Activated CD4-positive, alpha-beta T cell treated with anti-CD3 and anti-CD28 coated beads, Interleukin-2, Interleukin-6, amounts not matched to agents 100 ng/mL and 50 ng/mL, durations not matched to agents 16 hours and 8 hours (primary cell): ENCODE results near the gene ATP7A.
"Not testable (repeated sequence)": the region's sequence is repeated elsewhere in the genome, so short reads cannot be mapped to it uniquely, and the experiment has no call there.

ENCODE experiments used
- DNase-seq: peaks from one replicate; pipeline ENCODE4 v3.0.0-alpha.2; 2020

The ATP7A gene

DNA sequence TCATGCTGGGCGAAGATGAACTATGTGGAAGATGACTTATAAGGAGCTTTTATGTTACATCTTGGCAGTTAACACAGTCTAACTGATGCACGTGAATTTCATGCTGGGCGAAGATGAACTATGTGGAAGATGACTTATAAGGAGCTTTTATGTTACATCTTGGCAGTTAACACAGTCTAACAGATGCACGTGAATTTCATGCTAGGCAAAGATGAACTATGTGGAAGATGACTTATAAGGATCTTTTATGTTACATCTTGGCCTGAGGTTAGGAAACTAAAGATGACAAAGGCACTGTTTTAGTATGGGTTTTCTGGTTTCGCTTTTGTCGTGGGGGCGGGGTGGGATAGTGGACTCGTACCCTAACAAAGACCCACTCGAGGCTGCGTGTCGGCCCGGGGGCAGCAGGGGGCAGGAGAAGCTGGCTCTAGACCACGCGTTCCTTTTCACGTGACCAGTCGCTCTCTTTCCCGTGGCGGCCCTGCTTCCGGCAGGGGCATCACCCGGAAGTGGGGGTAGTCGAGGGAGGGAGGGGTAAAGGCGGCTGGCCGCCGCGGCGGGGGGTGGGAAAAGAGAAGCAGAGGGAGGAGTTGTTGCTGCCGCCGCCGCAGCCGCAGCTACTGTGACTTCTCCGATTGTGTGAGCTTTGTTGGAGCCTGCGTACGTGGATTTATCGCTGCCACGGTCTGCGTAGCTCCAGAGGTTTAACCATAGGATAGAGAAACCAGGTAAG, at the start of gene ATP7A:
ATP7A (plus strand) TSS at position 586 of the 733 bp plus-strand sequence. CDS start 60,949 bp downstream, outside the sequence.
- peak; percentile 93 for DNase-seq

DNA sequence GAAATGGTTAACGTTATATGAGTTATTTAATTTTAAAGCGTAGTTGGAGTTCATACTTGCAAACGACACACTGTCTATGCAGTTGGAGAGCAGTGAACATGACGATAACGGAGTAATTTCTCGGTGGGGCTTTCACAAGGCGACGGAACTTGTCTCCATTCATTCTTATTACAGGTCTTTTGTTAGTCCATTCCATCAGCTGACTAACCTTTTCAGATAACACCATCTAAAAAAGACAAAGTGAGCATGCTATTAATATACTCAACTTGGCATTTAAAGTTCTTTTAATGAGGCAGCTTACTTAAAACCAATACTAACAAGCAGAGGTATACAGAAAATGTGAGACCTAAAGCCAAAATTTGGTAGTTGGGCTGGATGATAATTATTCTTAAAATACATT, 35.1 kb upstream of the ATP7A start:
- no peak for DNase-seq

GRCh38 chrX:77881418-77881817, 29.1 kb upstream of the ATP7A start:
- DNase-seq: not testable (repeated sequence)

DNA sequence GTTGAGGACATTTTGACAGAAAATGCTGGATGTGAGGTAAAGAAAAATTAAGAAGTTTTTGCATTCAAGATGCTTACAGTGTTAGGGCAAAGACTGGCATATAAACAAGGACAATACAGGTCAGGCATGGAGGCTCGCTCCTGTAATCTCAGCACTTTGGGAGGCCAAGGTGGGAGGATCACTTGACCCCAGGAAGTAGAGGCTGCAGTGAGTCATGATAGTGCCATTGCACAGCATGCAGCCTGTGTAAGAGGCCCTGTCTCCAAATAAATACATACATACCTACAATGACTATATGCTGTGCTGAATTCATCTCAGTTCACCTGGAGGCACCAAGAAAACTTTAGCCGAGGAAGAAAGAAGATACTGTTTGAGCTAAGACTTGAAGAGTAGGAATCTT, 17.6 kb upstream of the ATP7A start:
- DNase-seq: no peak

GRCh38 chrX:77893713-77894112, 16.8 kb upstream of the ATP7A start:
- DNase-seq: no peak

- DNase-seq: peak; percentile 94
Measured at GRCh38 chrX:77894921-77895886, 15.3 kb upstream of the ATP7A start, which contains the start of gene MAGT1. TSS of gene MAGT1 (minus strand) at chrX:77895435. CDS start at chrX:77895410, 25 bp downstream.

DNA sequence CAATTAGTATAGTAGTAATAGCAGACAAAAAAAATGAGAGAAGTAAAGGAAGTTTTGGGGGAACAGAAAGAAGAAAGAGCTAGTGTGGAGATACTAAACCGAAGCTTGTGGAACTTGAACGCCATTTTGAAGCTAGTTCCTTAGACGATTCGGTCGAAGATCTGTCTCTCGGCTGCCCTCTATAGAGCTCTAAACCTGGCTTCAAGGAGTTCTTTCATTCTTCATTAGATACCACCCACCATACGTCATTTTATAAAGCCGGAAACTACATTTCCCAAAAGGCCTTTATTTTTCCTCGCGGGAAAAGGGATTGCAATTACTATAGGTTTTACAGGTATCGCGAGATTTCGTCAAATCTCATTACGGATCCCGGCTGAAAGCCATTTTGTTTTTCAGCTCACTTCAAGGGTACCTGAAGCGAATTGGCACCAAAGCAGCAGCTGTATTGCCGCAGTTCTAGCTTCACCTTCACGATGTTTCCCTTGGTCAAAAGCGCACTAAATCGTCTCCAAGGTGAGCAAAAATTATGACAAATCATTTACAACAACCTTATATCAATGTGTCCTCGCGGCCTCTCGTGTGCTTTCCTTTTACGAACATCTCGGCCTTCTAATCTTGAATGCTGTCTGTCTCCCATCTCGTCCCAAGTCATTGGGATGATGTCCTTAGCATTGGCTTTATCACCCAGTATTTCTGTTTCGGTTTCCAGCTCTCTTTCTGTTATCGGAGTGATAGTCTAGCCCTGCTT, 11.2 kb upstream of the ATP7A start, which contains the start of gene COX7B:
COX7B (plus strand) TSS at position 388 of the 748 bp plus-strand sequence; CDS start at position 474, 86 bp downstream.
- peak; percentile 90 for DNase-seq

DNA sequence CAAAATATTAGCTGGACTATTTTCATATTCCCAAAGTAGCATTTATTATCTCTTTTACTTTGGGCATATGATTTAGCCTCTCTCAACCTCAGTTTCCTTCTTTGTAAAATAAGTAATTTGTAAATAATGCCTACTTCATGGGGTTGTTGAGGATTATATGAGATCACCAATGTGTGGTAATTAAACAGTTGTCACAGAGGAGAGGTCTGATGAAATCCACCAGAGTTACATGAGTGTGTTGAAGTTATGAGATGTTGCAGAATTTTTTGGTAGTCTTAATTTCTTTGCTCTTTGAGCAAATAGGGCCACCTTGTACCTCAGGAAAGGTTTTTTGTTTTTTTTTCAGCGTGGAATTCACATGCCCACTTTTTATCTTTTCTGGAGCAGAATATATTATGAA, 9.8 kb upstream of the ATP7A start:
- DNase-seq: no peak

DNA sequence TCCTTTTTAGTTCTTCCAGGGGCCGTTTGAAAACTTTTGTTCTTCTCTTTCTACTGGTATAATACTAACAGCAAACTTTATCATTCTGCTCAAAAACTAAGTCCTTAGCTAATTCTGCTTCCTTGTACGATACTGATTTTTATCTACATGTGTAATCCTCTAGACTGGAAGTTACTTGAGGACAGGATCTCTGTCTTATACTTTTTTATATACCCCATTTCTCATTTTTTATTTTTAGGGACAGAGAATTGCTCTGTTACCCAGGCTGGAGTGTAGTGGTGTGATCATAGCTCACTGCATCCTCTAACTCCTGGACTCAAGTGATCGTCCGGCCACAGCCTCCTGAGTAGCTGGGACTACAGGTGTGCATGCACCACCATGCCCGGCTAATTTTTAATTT, 9.0 kb upstream of the ATP7A start:
- no peak for DNase-seq

DNA sequence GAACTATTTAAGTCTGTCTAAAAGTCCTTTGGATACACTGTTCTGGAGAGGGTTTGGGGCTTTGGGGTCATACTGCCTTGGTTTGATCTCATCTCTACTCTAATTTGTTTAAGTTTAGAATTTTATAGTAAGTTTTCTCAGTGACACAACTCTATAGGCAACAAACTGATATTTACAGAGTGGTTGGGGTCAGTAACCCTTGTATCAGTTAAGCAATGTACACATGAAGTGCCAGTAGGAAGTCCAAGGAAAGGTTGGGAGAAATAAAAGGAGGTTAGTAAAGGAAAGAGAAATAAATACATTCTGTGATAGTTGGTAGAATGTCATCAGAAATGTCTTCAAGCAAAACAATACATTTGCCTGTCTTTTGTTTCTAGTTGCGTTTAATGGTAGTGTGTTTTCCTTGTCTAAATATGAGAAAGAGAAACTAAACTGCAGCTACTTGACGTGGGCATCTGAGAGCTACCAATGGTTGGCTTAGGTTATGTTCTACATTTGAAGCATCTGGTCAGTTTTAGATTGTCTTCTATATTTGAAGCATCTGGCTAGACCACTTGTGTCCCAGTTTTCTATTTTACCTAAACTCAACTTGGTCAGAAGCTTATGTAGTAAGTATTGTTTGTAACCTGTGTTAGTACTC, 6.9 kb downstream of the ATP7A start:
- no peak for DNase-seq

DNA sequence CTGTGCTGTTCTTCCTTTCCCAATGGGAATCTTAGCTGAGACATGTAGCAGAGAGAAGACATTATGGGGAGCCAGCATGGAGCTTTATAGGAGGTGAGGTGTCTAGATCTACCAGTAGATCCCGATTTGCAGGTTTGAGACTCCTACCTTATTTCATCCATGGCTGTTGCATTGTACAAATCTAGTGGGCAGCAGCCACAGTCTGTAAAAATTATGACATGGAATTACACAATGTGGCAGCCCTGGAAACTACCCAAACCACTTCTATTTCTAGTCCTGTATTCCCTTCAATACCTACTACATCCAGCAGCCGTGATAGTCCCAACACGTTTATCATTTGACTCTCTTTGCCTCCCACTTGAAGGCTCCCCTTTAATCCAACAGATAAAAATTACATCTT, 8.1 kb downstream of the ATP7A start:
- no peak for DNase-seq

GRCh38 chrX:77919370-77919769, 8.9 kb downstream of the ATP7A start:
- not testable (repeated sequence) for DNase-seq

DNA sequence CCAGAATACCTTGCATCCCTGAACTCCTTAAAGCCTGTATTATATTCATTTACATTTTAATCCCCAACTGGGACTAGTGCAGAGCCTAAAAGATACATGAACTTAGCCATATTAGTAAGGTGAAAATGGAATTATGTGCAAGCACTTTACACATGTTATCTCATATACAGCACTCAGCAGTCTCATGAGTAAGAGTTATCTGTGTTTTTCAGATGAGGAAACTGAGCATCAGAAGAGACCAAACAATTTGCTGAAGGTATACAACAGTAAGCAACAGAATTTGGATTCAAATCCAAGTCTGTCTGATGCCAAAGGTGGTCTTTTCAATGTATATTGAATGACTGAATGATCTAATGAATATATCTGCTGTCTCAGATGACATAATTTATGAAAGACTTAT, 12.3 kb downstream of the ATP7A start:
- no peak for DNase-seq

- DNase-seq: no peak
Measured at GRCh38 chrX:77924320-77924859, 13.9 kb downstream of the ATP7A start.

GRCh38 chrX:77925764-77926163, 15.3 kb downstream of the ATP7A start:
- DNase-seq: no peak

GRCh38 chrX:77930581-77930980, 20.1 kb downstream of the ATP7A start:
- no peak for DNase-seq

DNA sequence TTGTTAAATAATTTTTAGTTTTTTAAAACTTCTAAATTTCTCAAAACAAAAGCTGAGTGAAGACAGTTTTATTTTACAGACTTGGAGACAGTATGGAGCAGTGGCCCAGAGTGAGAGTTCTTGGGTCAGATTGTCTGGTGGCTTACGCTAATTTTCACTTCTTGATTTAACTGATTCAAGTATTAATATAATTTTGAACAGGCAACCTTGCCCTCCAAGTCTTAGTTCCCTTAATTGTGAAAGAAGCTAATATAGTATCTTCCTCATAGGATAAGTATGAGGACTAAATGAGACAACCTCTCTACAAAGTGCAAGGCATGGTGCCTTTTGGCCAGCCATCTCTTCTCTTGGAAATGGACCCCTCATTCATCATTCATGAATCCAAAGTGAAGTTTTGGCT, 25.4 kb downstream of the ATP7A start:
- no peak for DNase-seq

DNA sequence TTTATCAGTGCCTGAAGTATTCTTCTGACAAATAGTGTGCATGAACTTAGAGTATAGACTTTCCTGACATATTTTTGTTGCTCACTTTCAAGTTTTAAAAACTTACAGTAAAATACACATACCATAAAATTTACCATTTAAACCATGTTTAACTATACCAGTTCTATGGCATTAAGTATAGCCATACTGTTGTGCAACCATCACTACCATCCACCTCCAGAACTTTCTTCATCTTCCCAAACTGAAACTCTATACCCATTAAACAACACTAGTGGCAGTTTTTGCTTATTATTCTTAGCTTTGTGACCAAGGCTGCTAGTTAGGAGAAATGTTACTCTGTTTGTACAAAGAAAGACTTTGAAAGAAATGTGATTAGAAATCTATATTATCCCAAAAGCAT, 25.8 kb downstream of the ATP7A start:
- DNase-seq: no peak

DNA sequence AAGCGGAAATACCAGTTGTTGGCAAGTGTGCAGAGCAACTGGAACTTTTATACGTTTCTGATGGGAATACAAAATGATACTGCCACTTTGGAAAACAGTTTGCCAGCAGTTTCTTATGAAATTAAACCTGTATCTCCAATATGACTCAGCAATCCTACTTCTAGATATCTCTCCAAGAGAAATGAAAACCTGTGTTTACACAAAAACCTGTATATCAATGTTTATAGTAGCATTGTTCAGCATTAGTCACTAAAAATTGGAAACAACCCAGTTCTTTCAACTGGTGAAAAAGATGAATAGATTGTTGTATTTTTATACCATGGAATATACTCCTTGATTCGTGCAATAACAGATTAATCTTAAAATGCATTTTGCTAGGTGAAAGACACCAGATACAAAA, 26.8 kb downstream of the ATP7A start:
- no peak for DNase-seq

- DNase-seq: no peak
Measured at GRCh38 chrX:77938083-77938680, 27.7 kb downstream of the ATP7A start.

- not testable (repeated sequence) for DNase-seq
Measured at GRCh38 chrX:77945031-77945430, 34.5 kb downstream of the ATP7A start.
